Neural crest cell (in vitro differentiated cells): ENCODE measurements around the gene TAF12. TPM values are rescaled to one million over a fixed set of nuclear protein-coding genes. Genes with fewer than 3 reads are reported as not detected.
"Not testable (repeated sequence)": the region's sequence is repeated elsewhere in the genome, so short reads cannot be mapped to it uniquely, and the experiment has no call there.

Experiments
- DNase-seq: peaks from one replicate; pipeline ENCODE4 v3.0.0; 2021; ENCODE audit warnings: low read depth, mixed read lengths, low spot score
- H3K27ac Mint-ChIP-seq: one replicate; pipeline ENCODE4 v1.8.0; 2021; ENCODE audit warnings: mild to moderate bottlenecking, mixed read lengths; ENCODE audit not compliant: unreplicated experiment
- H3K27me3 Mint-ChIP-seq: 2 replicates; pipeline ENCODE4 v1.8.0; 2021; ENCODE audit warnings: low read depth, mild to moderate bottlenecking, mixed read lengths
- H3K36me3 Mint-ChIP-seq: 2 replicates; pipeline ENCODE4 v1.8.0; 2021; ENCODE audit warnings: low read depth, mild to moderate bottlenecking, mixed read lengths
- H3K4me1 Mint-ChIP-seq: 2 replicates; pipeline ENCODE4 v1.8.0; 2021; ENCODE audit warnings: mixed read lengths
- H3K4me3 Mint-ChIP-seq: one replicate; pipeline ENCODE4 v1.8.0; 2021; ENCODE audit warnings: mild to moderate bottlenecking, mixed read lengths
- H3K9me3 Mint-ChIP-seq: 2 replicates; pipeline ENCODE4 v1.8.0; 2021; ENCODE audit warnings: mixed read lengths
- CTCF ChIP-seq: fragments of 200-600 bp; sonication (generic); conservative IDR thresholded peaks from 2 replicates; pipeline ENCODE4 v1.5.0; 2021; ENCODE audit warnings: antibody characterized with exemption, mild to moderate bottlenecking
- total RNA-seq: library from RNA; stranded (reverse); gene quantifications from 2 replicates; pipeline ENCODE4 v1.2.1, GENCODE V29; 2021

TAF12 gene
- total RNA-seq, 1 donor from 2014 or later = 27.7 TPM

- no peaks in the 10 kb centered on the region for H3K36me3 Mint-ChIP-seq
- peaks cover 12% of the 10 kb centered on the region for H3K4me1 Mint-ChIP-seq
- TF ChIP-seq CTCF = peak; percentile 86
- no peak overlapping the region for H3K4me3 Mint-ChIP-seq
- peak overlapping the region; percentile 15 for H3K27ac Mint-ChIP-seq
- no peaks in the 10 kb centered on the region for H3K9me3 Mint-ChIP-seq
- DNase-seq = peak; percentile 64
- H3K27me3 Mint-ChIP-seq = no peaks in the 10 kb centered on the region
These were observed 40.1 kb downstream of the TAF12 start for GRCh38 chr1:28602536-28603439.

- no peak overlapping the region for H3K27ac Mint-ChIP-seq
- H3K36me3 Mint-ChIP-seq = no peaks in the 10 kb centered on the region
- no peak overlapping the region for H3K4me3 Mint-ChIP-seq
- no peaks in the 10 kb centered on the region for H3K9me3 Mint-ChIP-seq
- TF ChIP-seq CTCF = no peak
- no peak for DNase-seq
- no peaks in the 10 kb centered on the region for H3K27me3 Mint-ChIP-seq
- peaks cover 12% of the 10 kb centered on the region for H3K4me1 Mint-ChIP-seq
These were observed 41.2 kb downstream of the TAF12 start for GRCh38 chr1:28601696-28602095.

- not testable (repeated sequence) for H3K27me3 Mint-ChIP-seq, DNase-seq, H3K36me3 Mint-ChIP-seq, H3K27ac Mint-ChIP-seq, H3K4me1 Mint-ChIP-seq, H3K9me3 Mint-ChIP-seq, H3K4me3 Mint-ChIP-seq
These were observed 46.6 kb downstream of the TAF12 start for GRCh38 chr1:28596276-28596675.

- no peak for TF ChIP-seq CTCF
- Mint-ChIP-seq H3K4me3 (peak overlapping the region; percentile 25), H3K27me3 (peaks cover 7% of the 10 kb centered on the region), H3K27ac (no peak overlapping the region), H3K4me1 (peaks cover 4% of the 10 kb centered on the region), H3K36me3 (no peaks in the 10 kb centered on the region), H3K9me3 (no peaks in the 10 kb centered on the region)
- no peak for DNase-seq
These were observed 47.3 kb downstream of the TAF12 start for GRCh38 chr1:28595412-28596191.

GRCh38 chr1:28594686-28595411, 48.0 kb downstream of the TAF12 start:
- peaks cover 10% of the 10 kb centered on the region for H3K4me1 Mint-ChIP-seq
- not testable (repeated sequence) for DNase-seq, H3K27ac Mint-ChIP-seq, H3K9me3 Mint-ChIP-seq, H3K27me3 Mint-ChIP-seq, H3K36me3 Mint-ChIP-seq
- peak overlapping the region; percentile 25 for H3K4me3 Mint-ChIP-seq

- peaks cover 10% of the 10 kb centered on the region for H3K4me1 Mint-ChIP-seq
- H3K36me3 Mint-ChIP-seq, DNase-seq, H3K9me3 Mint-ChIP-seq, H3K27ac Mint-ChIP-seq, H3K27me3 Mint-ChIP-seq, H3K4me3 Mint-ChIP-seq: not testable (repeated sequence)
These were observed 48.9 kb downstream of the TAF12 start for GRCh38 chr1:28593988-28594356.
